ENCODE results near the gene RASA2.

- TF ChIP-seq CTCF (optimal IDR thresholded peaks at IDR 0.05 in 1 of 3, IDR thresholded peaks at IDR 0.05 in 1 of 3, conservative IDR thresholded peaks at IDR 0.05 in 1 of 3; ENCODE audit: extremely low read depth in 1 of 3, insufficient read depth in 2 of 3, low read length in 3 of 3), result no peak
- TF ChIP-seq EZH2 (IDR thresholded peaks at IDR 0.05; ENCODE audit: low read length), result no peak
These were observed 163.0 kb downstream of the RASA2 start for GRCh38 chr3:141649871-141650270.
